ENCODE measurements around the gene POLR1D.

Gene POLR1D, protein sequence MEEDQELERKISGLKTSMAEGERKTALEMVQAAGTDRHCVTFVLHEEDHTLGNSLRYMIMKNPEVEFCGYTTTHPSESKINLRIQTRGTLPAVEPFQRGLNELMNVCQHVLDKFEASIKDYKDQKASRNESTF

DNA sequence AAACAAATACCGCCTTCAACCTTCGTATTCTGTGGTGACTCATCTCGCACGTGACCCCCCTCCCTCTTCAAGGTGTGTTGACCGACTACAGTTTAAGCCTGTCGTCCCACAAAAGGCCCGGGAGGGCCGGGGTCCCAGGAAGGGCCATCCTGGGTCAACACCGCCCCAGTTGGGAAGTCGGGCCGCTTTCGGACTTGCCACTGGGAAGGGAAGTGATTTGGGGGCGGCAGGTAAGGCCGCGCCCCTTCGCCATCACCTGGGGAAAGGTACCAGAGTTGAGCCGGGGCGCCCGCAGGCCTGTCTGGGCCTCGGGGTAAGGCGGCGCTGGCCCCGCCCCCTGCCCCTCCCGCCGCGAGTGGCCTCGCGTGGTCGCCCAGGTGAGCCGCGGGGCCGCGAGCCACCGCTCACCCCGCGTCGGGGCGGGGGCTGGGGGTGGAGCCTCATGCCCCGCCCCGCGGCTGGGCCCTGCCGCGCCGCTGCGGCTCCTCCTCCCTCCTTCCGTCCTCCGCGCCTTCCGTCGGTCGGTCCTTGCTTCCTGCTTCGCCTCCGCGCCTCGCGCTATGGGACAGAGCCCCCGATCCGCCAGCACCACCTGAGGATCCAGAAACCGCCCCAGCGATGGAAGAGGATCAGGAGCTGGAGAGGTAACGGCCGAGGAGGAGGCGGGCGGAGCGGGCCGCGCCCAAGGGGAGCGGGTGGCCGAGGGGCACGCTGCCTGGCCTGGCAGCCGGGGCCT is at the start of gene POLR1D:
Gene POLR1D, plus strand, starts transcription at position 527 of the 736 bp plus-strand sequence. Its CDS starts 92 bp downstream, at position 619.
- FAIRE-seq = no peak

GRCh38 chr13:27572234-27572901 is 49.3 kb upstream of the POLR1D start:
- FAIRE-seq = no peak

- FAIRE-seq = no peak
Measured at GRCh38 chr13:27573265-27573664, 48.4 kb upstream of the POLR1D start.

DNA sequence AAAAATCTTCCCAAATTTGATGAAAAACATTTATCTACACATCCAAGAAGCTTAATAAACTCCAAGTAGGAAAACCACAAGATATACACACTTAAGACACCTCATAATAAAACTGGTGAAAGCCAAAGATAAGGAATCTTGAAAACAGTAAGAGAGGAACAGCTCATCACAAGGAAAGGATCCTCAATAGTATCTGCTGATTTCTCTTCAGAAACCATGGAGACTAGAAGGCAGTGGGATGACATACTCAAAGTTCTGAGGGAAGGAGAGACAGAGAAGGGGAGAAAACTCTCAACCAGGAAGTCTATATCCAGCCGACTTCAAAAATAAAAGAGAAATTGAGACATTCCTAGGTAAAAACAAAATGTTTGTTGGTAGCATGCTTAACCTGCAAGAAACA is 47.0 kb upstream of the POLR1D start:
- FAIRE-seq = no peak

DNA sequence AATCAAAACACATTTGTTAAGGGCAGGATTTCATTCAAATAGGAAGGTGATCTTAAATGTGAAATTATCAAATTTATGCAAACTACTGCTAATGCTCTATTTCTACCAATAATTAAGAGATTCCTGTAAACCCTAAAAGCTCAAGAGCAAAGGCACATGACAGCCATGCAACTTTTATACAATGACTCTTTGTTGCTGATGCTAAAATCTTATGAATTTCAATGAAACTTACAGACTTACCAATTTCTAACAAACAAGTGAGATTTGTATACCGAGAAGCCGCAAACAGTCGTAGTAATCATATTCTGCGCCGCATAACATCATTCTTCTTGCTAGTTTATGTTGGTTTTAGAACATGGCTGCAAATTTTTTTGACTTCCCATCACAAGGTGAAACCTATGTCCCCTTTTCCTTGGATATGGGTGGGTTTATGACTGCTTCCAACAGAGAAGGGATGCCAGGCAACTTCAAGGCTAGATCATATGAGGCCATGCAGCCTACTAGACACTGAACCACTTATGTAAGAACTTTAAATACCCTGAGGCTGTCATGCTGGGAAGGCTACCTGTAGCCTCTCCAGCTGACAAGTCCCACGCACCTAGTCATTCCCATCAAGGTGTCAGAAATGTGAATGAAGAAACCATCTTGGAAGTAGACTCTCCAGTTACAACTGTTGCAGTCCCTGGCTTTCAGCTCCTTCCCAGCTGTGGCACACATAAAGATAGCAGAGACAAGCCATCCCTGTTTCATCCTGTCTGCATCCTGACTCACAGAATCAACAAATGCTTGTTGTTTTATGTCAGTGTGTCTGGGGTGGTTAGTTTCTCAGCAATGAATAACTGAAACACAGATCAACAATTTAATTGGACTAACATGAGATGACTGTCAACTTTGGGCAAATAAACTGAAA is 43.3 kb upstream of the POLR1D start:
- no peak for FAIRE-seq

GRCh38 chr13:27583645-27584044 is 38.0 kb upstream of the POLR1D start:
- FAIRE-seq = no peak

DNA sequence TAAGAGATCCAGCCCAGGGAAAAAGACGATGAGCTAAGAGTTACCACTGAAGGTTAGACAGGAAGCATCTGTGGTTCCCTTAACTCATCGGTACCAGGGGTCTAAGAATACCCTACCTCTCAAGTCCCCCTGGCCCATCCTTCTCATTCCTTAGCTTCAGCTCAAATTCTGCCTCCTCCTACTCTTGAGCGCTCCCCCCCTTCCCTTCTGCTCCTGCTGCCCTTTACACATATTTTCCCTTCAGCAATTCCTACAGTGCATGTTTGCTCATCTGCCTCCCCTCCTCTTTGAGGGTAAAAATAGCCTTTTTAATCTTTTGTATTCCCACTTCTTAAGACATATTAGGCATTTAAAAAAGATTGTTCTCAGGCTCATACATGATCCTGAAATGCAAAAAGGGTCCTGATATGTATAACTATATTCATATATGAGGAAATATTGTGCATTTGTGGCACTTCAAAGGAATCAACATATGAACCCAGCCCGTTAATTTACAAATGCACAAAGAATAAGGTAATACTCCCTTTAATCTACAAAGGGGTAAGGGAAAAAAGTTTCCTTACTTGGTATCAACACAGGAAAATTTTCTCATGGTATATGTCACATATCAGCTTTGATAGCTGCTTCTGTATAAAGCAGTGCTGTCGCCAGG is 34.5 kb upstream of the POLR1D start:
- no peak for FAIRE-seq

DNA sequence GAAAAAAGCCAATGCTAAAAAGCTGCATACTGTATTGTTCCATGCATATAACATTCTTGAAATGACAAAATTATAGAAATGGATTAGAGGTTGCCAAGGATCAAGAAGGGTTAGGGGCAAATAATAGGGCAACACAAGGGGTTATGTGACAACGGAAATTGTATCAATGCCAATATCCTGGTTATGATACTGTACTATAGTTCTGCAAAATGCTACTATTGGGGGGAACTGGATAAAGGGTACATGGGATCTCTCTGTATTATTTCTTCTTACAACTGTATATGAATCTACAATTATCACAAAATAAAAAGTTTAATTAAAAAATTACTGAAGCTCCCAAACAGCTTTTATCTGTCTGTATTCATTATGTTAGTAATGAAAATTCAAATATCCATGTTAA is 33.3 kb upstream of the POLR1D start:
- FAIRE-seq = no peak

DNA sequence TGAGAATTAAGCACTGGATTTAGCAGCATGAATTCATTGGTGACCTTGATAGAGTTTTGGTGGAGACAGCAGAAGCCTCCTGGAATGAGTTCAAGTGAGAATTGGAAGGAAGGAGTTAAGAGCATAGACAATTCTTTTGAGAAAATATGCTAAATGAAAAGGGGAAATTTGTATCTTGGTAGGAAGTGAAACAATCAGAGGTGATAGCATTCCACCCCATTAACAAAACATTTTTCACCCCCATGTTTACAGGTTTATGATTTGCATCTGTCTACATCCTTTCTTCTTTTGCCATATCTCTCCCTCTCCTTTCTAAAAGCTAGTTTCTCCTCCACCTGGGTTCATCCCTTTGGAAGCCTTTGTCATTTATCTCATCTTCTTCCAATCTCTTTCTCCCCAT is 28.8 kb upstream of the POLR1D start:
- no peak for FAIRE-seq

DNA sequence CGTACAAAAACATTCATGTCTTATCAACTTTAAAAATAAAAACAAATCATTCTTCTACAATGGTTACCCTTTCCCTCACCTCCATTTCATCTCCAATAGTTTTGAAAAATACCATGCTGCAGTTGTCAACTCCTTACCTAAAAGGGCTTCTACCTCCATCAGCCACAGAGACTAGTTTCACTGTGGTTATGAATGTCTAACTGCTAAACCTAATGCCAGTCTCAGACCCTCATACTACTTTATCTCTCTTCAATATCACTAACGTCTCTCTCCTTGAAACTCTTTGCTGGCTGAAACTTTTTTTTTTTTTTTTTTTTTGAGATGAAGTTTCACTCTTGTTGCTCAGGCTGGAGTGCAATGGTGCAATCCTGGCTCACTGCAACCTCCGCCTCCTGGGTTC is 28.4 kb upstream of the POLR1D start:
- FAIRE-seq = no peak

- FAIRE-seq = no peak
Measured at GRCh38 chr13:27595055-27595811, 26.5 kb upstream of the POLR1D start.

DNA sequence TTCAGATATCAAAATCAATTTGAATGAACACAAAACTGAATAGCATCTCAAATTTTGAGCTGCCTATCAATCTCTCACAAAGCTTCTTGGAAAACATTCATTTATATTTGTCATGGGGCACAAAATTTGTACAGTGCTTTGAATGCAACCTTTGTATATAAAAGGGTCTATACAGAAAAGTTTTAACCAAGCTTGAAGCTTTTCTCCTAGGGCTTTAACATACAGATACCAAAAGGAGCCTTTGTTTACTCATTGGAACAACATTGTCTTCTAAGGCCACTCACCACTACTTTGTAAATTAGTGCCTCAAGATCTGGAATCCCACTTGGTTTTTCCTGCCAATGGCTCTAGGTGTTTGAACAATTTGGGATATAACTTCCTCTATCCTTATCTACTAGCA is 22.6 kb upstream of the POLR1D start:
- FAIRE-seq = no peak

DNA sequence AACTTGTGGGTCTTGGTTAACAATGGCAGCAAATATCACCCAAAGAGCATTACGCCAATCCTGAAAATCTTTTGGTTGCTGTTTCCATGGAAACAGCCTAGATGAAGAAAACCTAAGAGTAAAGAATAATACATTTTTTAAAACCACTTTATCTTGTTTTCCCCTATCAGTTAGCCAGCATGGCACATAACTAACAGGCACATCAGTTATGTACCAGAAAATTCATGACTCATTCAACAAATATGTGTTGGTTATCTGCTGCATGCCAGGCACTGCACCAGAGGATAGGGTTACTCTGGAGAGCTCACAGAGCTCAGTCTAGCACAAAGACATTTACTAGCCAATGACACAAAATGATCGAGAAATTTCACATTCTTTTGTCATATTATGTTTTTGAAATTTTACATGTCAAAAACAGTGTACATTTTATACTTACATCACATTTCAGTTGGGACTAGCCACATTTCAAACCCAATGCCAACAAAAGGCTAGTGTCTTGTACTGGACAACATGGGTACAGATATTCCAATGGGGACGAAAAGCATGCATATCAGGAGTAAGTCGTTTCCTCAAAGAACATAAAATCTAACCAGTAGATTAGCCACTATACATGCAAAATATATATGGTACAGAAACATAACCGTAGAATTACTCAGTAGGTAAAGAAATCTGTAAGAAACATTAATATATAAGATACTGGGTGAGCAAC is 21.7 kb upstream of the POLR1D start:
- no peak for FAIRE-seq

DNA sequence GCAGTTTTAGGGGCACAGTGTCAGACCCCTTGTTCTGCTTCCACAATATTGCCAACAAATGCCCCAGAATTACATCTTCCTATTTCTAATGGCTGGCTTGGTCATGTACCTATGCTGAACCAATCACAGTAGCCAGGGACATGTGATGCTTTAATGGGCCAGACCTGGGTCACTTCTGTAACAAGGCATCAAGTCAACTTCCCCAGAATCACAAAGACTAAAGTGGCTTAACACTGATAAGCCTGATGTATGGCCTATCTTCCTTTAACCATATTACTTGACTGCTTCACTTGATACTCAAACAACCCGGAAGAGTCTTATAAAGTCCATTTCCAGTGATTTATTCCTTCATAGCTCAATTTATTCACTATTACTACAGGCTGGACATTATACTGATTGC is 21.0 kb upstream of the POLR1D start:
- FAIRE-seq = no peak

- no peak for FAIRE-seq
Measured at GRCh38 chr13:27601208-27601607, 20.5 kb upstream of the POLR1D start.

DNA sequence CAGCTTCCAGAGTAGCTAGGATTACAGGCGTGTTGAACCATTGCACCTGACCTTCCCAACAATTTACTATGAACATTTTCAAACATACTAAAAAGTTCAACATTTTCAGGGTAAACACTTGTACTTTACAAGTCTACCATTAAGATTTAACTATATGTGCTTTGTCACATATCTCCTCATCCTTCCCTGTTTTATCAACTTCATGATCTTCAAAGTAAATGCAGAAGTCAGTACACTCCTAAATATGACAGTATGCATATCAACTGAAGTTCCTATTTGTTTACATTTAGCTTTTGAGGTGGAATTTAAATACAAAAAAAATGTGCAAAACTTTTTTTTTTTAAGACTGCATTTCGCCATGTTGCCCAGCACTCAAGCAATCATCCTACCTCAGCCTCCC is 19.9 kb upstream of the POLR1D start:
- FAIRE-seq = no peak

GRCh38 chr13:27605099-27605498 is 16.6 kb upstream of the POLR1D start:
- FAIRE-seq = no peak

DNA sequence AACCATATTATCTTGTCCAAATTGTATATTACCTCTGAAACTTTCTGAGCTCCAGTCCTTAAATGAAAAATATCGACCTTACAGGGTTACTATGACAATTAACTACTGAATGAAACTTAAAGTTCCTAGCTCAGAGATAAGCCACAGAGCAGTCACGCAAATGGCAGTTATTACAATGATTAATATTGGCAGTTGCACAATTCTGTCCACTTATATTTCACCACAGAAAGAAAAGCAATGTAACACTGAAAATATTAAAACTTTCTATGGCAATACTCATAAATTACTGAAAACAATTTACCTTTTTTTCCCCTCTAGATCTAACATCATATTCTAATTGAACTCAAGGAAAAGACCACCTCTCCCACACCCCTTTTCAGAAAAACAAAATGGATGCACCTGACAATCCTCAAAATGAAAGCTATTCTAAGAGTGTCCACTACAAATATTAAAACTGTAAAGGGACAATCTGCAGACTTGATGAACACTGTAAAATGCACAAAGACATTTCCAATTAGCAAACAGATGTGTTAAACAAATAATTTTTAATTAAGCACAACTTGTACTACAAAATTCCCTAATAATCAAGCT is 16.0 kb upstream of the POLR1D start:
- FAIRE-seq = no peak

DNA sequence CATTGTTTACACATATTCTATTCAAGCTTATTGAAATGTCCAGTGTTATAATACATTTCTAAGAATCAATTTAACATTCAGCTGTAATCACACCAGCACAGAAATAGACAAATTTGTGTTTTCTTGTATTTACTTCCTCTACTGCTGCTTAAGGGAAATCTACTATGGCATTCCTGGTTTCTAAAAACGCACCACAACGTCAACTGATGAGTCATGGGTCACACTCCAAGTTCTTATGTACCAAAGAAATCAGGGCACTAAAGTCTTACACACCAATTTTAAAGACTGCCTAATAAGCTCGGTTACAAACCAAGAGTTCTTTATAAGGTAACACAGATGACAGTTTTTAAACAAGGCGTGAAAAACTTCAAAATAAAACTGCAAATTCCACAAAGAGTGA is 14.6 kb upstream of the POLR1D start:
- no peak for FAIRE-seq

GRCh38 chr13:27613628-27614027 is 8.1 kb upstream of the POLR1D start:
- no peak for FAIRE-seq

GRCh38 chr13:27617881-27618321 is 3.8 kb upstream of the POLR1D start:
- no peak for FAIRE-seq

All from A204.1 (cell line).